Forelimb muscle (tissue), 1 donor: ENCODE results near the gene CD200. TPM values are rescaled to one million over a fixed set of nuclear protein-coding genes. Genes with fewer than 3 reads are reported as not detected.

ENCODE experiments used
- DNase-seq: peaks from one replicate; pipeline ENCODE4 v3.0.0-alpha.2; 2013; ENCODE audit warnings: low read depth
- polyA plus RNA-seq: library from polyadenylated mRNA; unstranded; fragments of 120-200 nt; gene quantifications from one replicate; pipeline ENCODE4 v1.2.1, GENCODE V29; 2013; ENCODE audit not compliant: insufficient read length

Gene CD200
- polyA plus RNA-seq, 1 donor = 11.0 TPM

DNA sequence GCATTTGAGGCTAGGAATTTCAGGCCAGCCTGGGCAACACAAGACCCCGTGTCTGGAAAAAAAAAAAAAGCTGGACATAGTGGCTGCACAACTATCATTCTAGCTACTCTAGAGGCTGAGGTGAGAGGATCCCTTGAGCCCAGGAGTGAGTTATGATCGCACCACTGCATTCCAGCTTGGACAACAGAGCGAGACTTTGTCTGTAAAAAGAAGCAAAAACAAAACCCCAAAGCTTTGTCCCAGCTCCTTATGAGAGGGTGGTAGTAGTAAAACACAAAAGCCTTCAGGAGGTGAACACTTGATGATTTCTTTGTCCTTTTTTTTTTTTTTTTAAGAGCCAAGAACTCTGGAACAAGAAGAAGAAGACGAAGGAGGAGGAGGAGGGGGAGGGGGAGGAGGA is 1.1 kb upstream of the CD200 start:
- no peak for DNase-seq

- DNase-seq = peak; percentile 70
These were observed 693 bp downstream of the CD200 start for GRCh38 chr3:112333381-112334317.

DNA sequence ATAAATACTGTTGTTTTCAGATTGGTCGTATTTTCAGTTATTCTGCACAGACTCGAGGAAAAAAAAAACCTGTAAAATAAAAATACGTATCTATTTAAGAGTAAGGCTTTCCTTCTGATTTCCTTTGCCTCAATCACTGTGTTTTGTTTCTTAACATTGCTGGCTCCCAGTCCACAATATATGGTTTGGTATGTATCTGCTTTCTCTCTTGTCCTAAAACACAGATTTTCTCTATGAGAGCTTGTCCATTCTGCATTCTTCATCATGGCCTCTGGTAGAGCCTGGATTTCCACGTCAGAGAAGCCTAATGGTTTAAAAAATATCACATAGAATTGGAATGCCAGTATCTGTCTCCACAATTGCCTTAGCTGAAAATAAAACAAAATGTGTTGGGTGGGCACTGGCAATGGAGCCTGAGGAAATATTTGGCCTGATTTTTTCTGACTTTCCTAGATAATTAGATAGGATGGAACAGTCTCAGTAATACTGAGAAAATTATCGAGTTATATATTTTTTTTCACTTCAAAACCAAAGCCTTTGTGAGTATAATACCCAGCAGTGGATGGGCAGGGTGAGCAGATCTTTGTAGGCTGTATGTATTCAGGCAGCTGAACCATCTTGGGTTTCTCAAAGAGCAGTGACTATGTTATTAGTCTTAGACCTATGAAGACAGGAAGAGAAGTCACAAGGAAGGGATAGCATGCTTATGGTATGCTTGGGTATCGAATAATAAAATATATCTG is 1.9 kb downstream of the CD200 start:
- DNase-seq = no peak

DNA sequence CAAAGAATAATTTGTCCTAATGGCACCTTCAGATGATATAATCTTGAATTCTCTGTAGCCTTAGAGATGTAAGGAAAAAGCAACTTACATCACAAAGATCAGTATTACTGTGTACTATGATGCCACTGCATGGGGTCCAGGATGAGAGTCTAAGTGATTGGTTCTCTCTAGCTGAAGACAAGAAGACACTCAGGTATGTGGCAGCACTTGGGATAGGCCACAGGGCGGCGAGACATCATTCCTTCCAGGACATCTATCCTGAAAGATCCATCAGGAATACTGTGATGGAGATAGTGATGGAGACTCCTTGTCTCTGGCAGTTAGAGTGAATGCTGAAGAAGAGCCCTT is 2.5 kb downstream of the CD200 start:
- DNase-seq = no peak

- no peak for DNase-seq
These were observed 5.2 kb downstream of the CD200 start for GRCh38 chr3:112338021-112338726.

DNA sequence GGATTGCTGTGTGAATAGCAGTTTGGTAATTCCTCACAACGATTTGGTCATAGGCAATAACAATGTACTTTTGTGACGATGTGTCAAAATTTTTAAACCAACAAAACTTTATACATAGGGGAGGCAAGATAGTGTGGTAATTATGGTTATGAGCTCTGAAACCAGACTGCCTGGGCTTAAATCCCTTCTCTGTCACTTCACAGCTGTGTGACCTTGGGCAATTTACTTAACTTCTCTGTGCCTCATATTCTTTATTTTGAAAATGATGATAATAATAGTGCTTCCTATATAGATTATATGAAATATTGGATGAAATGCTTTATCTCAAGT is 5.7 kb downstream of the CD200 start:
- no peak for DNase-seq

DNA sequence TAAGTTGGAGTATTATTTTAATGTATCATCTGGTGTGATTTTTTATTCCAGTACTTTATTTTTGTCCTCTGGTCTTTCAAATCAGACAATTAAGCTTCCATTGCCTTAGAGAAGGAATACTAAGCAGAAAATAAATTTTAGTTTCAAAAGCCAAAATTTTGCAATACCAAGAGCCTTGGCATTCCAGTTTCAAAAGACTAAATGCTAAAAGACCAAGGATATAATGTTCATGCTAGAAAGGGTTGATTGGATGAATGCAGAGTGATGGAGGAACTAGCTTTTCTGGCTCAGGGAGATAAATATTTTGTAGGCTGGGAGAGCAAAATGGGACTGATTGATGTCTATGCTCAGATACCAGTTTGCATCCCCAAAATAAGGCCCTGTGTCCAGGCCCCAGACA is 6.2 kb downstream of the CD200 start:
- no peak for DNase-seq

GRCh38 chr3:112339609-112340008 is 6.7 kb downstream of the CD200 start:
- no peak for DNase-seq

DNA sequence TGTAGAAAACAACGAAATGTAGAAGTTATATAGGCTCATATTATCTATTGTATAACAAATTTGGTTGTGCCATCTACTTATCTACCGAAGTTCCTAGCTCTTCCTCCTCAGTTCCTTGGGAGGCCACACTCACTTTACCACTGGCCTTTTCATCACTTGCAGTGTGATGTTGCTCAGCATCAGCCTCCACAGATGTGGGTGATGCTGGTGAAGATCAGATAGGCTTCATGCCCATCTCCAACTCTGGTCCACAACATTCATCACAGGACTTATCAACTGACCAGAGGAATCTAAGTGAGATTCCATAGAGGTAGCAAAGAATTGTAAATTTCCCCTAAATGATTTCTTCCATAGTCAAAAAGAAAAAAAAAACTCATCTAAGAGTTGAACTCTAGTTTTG is 8.4 kb downstream of the CD200 start:
- no peak for DNase-seq

GRCh38 chr3:112345681-112346080 is 12.7 kb downstream of the CD200 start:
- no peak for DNase-seq

GRCh38 chr3:112346491-112347122 is 13.7 kb downstream of the CD200 start:
- DNase-seq = no peak

DNA sequence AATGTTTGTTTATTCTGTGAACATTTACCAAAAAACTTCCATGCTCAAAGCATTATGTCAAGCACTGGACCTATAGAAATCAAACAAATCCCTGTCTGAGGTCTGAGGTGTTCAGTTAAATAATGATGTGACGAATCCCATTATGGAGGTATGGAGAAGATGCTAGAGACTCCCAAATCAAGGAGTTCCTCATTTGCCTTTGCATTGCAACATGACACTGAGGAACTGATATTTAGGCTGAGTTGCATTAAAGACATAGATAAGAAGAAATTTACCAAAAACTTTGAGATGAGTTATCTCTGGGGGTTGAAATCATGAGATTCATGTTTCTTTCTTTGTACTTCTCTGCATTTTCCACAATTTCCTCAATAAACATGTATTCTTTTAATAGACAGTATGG is 16.0 kb downstream of the CD200 start:
- DNase-seq = no peak

DNA sequence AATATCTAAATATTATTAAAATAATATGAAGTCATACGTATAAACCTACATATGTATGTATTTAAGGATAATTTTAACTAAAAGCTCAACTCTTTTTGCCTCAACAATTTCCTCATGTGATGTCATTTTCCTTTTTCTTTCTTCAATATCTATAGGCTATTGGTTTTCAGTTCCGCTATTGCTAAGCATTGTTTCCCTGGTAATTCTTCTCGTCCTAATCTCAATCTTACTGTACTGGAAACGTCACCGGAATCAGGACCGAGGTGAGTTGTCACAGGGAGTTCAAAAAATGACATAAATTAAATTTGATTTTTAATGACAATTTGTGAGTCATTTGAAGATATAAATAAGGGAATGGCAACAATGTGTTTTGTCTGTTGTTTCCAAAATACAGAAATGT is 16.6 kb downstream of the CD200 start:
- no peak for DNase-seq

- DNase-seq = no peak
These were observed 17.3 kb downstream of the CD200 start for GRCh38 chr3:112350018-112350810.

GRCh38 chr3:112351036-112351435 is 18.1 kb downstream of the CD200 start:
- DNase-seq = no peak

GRCh38 chr3:112351823-112352222 is 18.9 kb downstream of the CD200 start:
- DNase-seq = no peak

GRCh38 chr3:112352720-112353119 is 19.8 kb downstream of the CD200 start:
- no peak for DNase-seq

DNA sequence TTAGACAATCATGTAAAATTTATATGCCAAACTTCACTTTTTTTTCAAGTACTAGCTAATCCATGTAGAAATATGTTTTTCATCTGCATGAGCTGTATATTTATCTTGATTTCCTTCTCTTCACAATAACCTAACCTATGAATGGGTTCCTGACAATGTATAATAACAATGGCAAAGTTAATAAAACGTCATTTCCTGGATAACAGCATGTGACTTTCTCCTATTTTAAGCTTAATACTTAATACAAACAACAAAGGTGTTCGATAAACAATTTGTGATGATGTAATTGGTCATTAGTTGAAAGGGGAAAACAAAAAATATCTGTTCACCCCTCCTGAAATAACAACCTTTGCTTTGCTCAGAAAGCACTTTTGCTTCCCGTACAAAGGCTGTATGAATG is 20.4 kb downstream of the CD200 start:
- no peak for DNase-seq

DNA sequence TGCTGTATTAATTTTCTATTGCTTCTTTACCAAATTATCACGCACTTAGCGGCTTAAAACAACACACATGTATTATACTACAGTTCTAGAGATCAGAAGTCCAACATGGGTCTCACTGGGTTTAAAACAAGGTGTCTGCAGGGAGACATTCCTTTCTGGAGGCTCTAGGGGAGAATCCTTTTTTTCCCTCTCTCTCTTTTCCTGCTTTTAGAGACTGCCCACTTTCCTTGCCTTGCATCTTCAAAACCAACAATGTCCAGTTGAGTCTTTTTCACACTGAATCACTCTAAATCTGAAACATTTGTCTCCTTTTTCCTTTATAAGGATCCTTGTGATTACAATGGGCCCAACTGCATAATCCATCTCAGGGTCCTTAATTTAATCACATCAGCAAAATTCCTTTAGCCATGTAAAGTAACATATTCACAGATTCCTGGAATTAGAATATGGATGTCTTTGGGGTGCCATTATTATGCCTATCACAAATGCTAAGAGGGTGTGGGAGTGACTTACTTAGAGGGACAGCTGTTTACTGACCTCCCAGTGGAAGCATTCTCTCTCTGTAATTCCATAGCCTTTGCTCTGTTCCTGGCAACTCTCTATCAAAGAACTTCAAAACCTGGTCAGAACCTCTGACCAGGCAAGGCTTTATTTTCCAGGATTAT is 21.8 kb downstream of the CD200 start:
- DNase-seq = no peak

DNA sequence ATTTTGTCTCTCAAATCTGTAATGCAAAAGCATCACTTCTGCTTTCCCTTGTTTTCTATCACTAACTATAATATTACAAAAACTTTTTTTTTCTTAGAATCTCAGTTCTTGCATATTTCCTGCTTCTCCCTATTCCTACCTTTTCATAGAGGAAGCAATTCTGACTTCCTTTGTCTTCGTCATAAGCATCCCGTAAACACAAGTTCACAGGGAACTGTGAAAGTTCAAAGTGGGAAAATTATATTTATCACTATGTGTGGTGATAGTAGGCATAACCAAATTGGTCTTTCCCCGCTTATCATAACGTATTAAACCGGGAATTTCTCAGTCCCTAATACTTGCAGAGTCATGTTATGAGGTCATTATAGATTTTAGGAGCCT is 22.3 kb downstream of the CD200 start:
- no peak for DNase-seq
